ENCODE measurements around the gene TKTL1. TPM values are rescaled to one million over a fixed set of nuclear protein-coding genes. Genes with fewer than 3 reads are reported as not detected.
A peak's percentile ranks its signal among the peaks of the same experiment; 100 is the strongest.

Gene TKTL1
- total RNA-seq, 4 donors from 2014 or later: not detected

DNA sequence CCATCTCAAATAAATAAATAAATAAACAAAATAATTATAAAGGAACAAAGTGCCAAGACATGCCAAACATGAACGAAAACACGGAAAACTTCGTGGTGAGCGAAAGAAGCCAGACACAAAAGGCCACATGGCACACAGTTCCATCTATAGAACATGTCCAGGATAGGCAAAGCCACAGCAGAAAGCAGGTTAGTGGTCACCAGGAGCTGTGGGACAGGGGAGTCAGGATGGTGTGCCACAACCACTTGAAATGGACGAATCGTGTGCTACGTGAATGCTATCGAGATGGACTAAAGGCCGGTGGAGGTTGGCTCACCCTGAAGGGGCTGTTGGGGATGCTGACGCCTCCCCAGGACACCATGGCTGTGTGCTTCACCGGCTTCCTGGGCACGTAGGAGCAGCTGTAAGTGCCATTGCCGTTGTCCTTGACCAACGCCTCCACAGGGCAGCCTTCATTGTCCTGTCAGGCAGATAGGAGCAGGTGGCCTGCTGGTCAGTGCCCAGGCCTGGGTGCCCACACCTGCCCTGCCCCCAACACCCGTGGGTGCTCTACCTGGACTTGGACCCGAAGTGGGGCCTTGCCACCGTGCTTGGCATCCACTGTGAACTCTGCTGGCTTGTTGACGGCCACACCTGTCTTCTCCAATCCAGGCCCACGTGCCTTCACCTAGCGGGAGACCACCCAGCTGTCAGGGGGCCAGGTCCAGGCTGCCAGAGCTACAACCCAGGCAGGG lies 68.3 kb downstream of the TKTL1 start:
- Histone ChIP-seq H3K9me3 (no peaks in the 10 kb centered on the region), H3K36me3 (no peaks in the 10 kb centered on the region), H3K27ac (peak overlapping the region in 3 of 4 donors; percentile 95 to 99 (median 96)), H3K4me1 (peaks cover 0 to 23% (median under 1%) of the 10 kb centered on the region in 4 donors), H3K4me3 (no peak overlapping the region), H3K27me3 (no peaks in the 10 kb centered on the region)
- no peak for DNase-seq
- peak in 1 of 3 donors; percentile 30 for TF ChIP-seq POLR2AphosphoS5 (IDR thresholded peaks at IDR 0.05)
- TF ChIP-seq, protein P1, sequence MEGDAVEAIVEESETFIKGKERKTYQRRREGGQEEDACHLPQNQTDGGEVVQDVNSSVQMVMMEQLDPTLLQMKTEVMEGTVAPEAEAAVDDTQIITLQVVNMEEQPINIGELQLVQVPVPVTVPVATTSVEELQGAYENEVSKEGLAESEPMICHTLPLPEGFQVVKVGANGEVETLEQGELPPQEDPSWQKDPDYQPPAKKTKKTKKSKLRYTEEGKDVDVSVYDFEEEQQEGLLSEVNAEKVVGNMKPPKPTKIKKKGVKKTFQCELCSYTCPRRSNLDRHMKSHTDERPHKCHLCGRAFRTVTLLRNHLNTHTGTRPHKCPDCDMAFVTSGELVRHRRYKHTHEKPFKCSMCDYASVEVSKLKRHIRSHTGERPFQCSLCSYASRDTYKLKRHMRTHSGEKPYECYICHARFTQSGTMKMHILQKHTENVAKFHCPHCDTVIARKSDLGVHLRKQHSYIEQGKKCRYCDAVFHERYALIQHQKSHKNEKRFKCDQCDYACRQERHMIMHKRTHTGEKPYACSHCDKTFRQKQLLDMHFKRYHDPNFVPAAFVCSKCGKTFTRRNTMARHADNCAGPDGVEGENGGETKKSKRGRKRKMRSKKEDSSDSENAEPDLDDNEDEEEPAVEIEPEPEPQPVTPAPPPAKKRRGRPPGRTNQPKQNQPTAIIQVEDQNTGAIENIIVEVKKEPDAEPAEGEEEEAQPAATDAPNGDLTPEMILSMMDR (IDR thresholded peaks at IDR 0.05): no peak
- in situ Hi-C loops (cut with MboI; ENCODE audit: low pct_ligation_motif_present in 1 of 4, low pct_unique_long_range_greater_than_20kb in 1 of 4, low sequenced_read_pairs in 3 of 4) (no loop called here), intact Hi-C loops (cut with DNase I; ENCODE audit: low total_unique reads) (no loop called here)
- 52 to 83% methylated on average over 3 to 19 of the region's 20 CpGs for WGBS, 2 donors (ENCODE audit: low coverage in 1 of 2)

DNA sequence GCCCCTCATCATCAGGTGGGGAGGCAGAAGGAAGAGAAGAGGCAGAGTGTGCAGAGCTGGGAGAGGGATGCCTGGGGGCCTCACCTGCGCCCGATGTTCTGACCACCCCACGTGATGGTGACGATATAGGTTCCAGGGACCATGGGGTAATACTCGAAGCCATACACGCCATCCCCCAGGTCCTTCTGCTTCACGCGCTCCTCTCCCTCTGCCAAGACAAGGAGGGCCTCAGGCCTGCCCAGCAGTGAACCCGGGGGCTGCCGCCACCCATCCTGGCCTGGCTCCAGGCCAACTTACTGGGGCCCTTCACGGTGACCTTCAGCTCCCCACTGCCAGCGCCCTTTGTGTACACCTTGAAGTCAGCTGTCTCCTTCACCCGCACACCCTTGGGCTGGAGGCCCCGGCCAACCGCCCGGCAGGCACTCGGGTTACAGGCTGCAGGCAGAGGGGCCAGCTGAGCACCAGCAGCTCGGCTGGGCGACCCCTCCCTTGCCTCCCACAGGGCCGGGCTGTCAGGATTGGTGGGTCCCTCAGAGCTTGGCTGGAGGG lies 69.5 kb downstream of the TKTL1 start:
- in situ Hi-C loops (cut with MboI; ENCODE audit: low pct_ligation_motif_present in 1 of 4, low pct_unique_long_range_greater_than_20kb in 1 of 4, low sequenced_read_pairs in 3 of 4): no loop called here

DNA sequence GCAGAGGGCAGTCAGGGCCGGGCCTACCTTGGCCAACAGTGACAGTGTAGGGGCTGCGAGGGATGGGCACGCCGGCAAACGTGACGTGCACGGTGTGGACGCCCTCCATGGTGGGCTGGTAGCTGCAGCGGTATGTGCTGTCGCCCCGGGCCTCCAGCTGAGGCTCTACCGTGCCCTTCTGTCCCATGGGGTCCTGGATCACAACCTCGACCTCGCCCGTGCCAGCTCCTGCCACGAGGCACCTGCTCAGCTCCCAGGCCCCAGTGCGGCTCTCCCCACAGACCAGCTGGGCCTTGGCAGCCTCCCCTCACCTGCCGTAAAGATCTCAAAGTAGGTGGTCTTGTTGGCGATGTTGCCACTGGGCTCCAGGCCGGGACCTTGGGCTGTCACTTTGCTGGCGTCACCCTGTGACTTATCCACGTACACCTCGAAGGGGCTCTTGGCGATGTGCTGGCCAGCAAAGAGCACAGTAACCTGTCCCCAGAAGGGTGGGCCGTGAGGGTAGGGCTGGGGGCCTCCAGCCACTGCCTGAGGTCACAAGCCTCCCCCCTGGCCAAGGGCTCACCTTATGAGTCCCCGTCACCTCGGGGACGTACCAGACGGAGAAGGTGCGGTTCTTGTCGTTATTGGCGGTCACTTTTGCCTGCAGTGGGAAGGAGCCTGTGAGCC lies 70.5 kb downstream of the TKTL1 start:
- H3K9me3 ChIP-seq: no peaks in the 10 kb centered on the region
- no peak for DNase-seq
- H3K4me3 ChIP-seq: no peak overlapping the region
- in situ Hi-C loops (cut with MboI; ENCODE audit: low pct_ligation_motif_present in 1 of 4, low pct_unique_long_range_greater_than_20kb in 1 of 4, low sequenced_read_pairs in 3 of 4): no loop called here
- TF ChIP-seq, protein P1 (IDR thresholded peaks at IDR 0.05): no peak
- TF ChIP-seq POLR2AphosphoS5 (IDR thresholded peaks at IDR 0.05): peak in 2 of 3 donors; percentile 15 to 24
- peaks cover 0 to 26% (median 3%) of the 10 kb centered on the region in 4 donors for H3K4me1 ChIP-seq
- no peaks in the 10 kb centered on the region for H3K36me3 ChIP-seq
- peak overlapping the region; percentile 95 to 99 (median 97) for H3K27ac ChIP-seq
- intact Hi-C loops (cut with DNase I; ENCODE audit: low total_unique reads): no loop called here
- 86% methylated on average over 32 of the region's 32 CpGs; no CpG with 5 or more reads in 1 of the 2 donors for WGBS, 2 donors (ENCODE audit: low coverage in 1 of 2)
- peaks cover 6% of the 10 kb centered on the region for H3K27me3 ChIP-seq

More for the DNA sequence above, 69.5 kb downstream of the TKTL1 start:
- Histone ChIP-seq H3K27me3 (peaks cover under 1% of the 10 kb centered on the region), H3K4me1 (peaks cover 0 to 26% (median 3%) of the 10 kb centered on the region in 4 donors), H3K4me3 (no peak overlapping the region), H3K9me3 (no peaks in the 10 kb centered on the region), H3K27ac (peak overlapping the region; percentile 95 to 99 (median 97)), H3K36me3 (no peaks in the 10 kb centered on the region)
- DNase-seq: no peak
- intact Hi-C loops (cut with DNase I; ENCODE audit: low total_unique reads): no loop called here
- TF ChIP-seq POLR2A (IDR thresholded peaks at IDR 0.05): no peak
- TF ChIP-seq EP300 (IDR thresholded peaks at IDR 0.05; ENCODE audit: low read depth): no peak
- no peak for TF ChIP-seq POLR2AphosphoS5 (IDR thresholded peaks at IDR 0.05)
- TF ChIP-seq, protein P1 (IDR thresholded peaks at IDR 0.05): no peak
- WGBS, 2 donors (ENCODE audit: low coverage in 1 of 2): 74% methylated on average over 12 of the region's 20 CpGs; no CpG with 5 or more reads in 1 of the 2 donors

DNA sequence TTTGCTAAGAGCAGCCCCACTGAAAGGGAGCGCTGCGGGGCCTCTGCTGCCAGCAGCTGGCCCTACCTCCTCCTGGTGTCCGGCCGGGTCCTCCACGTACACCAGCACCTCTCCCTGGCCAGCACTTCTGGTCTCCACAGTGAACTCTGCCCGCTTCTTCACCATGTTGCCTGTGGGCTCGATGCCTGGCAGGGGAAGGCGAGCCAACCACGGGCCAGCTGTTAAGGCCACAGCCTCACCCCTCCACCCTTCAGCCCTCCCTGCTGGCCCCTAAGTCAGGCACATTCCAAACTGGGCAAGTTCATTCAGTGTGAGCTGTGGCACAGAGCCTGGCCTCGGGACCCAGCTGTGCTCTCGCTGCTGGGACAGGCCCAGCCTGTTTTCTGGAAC lies 71.1 kb downstream of the TKTL1 start:
- no peak for DNase-seq
- Histone ChIP-seq H3K9me3 (no peaks in the 10 kb centered on the region), H3K27me3 (peaks cover 8% of the 10 kb centered on the region), H3K36me3 (no peaks in the 10 kb centered on the region), H3K4me1 (peaks cover 0 to 26% (median 4%) of the 10 kb centered on the region in 4 donors), H3K4me3 (no peak overlapping the region), H3K27ac (peak overlapping the region; percentile 95 to 99 (median 97))
- TF ChIP-seq POLR2AphosphoS5 (IDR thresholded peaks at IDR 0.05): no peak
- TF ChIP-seq EP300 (IDR thresholded peaks at IDR 0.05; ENCODE audit: low read depth): no peak
- no peak for TF ChIP-seq POLR2A (IDR thresholded peaks at IDR 0.05)
- TF ChIP-seq, protein P1 (IDR thresholded peaks at IDR 0.05): no peak
- intact Hi-C loops (cut with DNase I; ENCODE audit: low total_unique reads): no loop called here
- in situ Hi-C loops (cut with MboI; ENCODE audit: low pct_ligation_motif_present in 1 of 4, low pct_unique_long_range_greater_than_20kb in 1 of 4, low sequenced_read_pairs in 3 of 4): no loop called here
- 70% methylated on average over 11 of the region's 11 CpGs; no CpG with 5 or more reads in 1 of the 2 donors for WGBS, 2 donors (ENCODE audit: low coverage in 1 of 2)

All from transverse colon (tissue), 4 donors.